SK-N-SH treated with all-trans-retinoic acid at 6 μM for 48 hours (cell line): ENCODE data around the gene ANKRD65.

Experiments
- ATAC-seq: fragments of 200-7000 bp; cut with Tn5 transposase; 3 replicates; pipeline ENCODE4 v1.9.1; 2020; ENCODE audit warnings: mild to moderate bottlenecking, moderate library complexity
- ARNTL ChIP-seq: fragments of 450-650 bp; formaldehyde crosslinking; IDR thresholded peaks from 2 replicates; pipeline ENCODE4 v1.5.0; 2020; ENCODE audit warnings: low read depth, mild to moderate bottlenecking, moderate library complexity, borderline replicate concordance
- CREB5 ChIP-seq: fragments of 250-450 bp; sonication (Bioruptor Pico); IDR thresholded peaks from 2 replicates; pipeline ENCODE4 v1.5.1; 2020; ENCODE audit warnings: low read depth, mild to moderate bottlenecking, moderate library complexity
- CSDC2 ChIP-seq: fragments of 250-450 bp; sonication (Bioruptor Pico); IDR thresholded peaks from 2 replicates; pipeline ENCODE4 v1.5.0; 2020; ENCODE audit warnings: mild to moderate bottlenecking, moderate library complexity
- CSRNP3 ChIP-seq: fragments of 250-450 bp; sonication (Bioruptor Pico); IDR thresholded peaks from 2 replicates; pipeline ENCODE4 v1.5.1; 2021; ENCODE audit warnings: mild to moderate bottlenecking, moderate library complexity
- ESRRG ChIP-seq: fragments of 250-450 bp; sonication (Bioruptor Pico); IDR thresholded peaks from 2 replicates; pipeline ENCODE4 v1.6.1; 2021; ENCODE audit warnings: mild to moderate bottlenecking
- GLIS3 ChIP-seq: fragments of 250-450 bp; sonication (Bioruptor Pico); IDR thresholded peaks from 2 replicates; pipeline ENCODE4 v1.5.0; 2020; ENCODE audit warnings: mild to moderate bottlenecking, moderate library complexity
- ISL1 ChIP-seq: fragments of 250-450 bp; sonication (Bioruptor Pico); IDR thresholded peaks from 2 replicates; pipeline ENCODE4 v2.1.2; 2022; ENCODE audit warnings: mild to moderate bottlenecking, moderate library complexity
- OSR1 ChIP-seq: fragments of 250-450 bp; sonication (Bioruptor Pico); IDR thresholded peaks from 2 replicates; pipeline ENCODE4 v1.8.0; 2022; ENCODE audit warnings: moderate library complexity, mild to moderate bottlenecking, inconsistent platforms
- PATZ1 ChIP-seq: fragments of 250-450 bp; sonication (Bioruptor Pico); IDR thresholded peaks from 2 replicates; pipeline ENCODE4 v1.8.0; 2020; ENCODE audit warnings: mild to moderate bottlenecking, moderate library complexity, borderline replicate concordance
- POU6F1 ChIP-seq: fragments of 250-450 bp; sonication (Bioruptor Pico); IDR thresholded peaks from 2 replicates; pipeline ENCODE4 v1.8.0; 2021; ENCODE audit warnings: low read depth, mild to moderate bottlenecking, moderate library complexity, borderline replicate concordance
- PPARA ChIP-seq: fragments of 250-450 bp; sonication (Bioruptor Pico); IDR thresholded peaks from 2 replicates; pipeline ENCODE4 v1.5.0; 2020; ENCODE audit warnings: mild to moderate bottlenecking, borderline replicate concordance
- RARB ChIP-seq: fragments of 250-450 bp; sonication (Bioruptor Pico); IDR thresholded peaks from 2 replicates; pipeline ENCODE4 v1.8.0; 2021; ENCODE audit warnings: mild to moderate bottlenecking, moderate library complexity
- SNAI2 ChIP-seq: fragments of 250-450 bp; sonication (Bioruptor Pico); IDR thresholded peaks from 2 replicates; pipeline ENCODE4 v1.5.0; 2020; ENCODE audit warnings: mild to moderate bottlenecking, moderate library complexity
- TCF4 ChIP-seq: fragments of 250-450 bp; sonication (Bioruptor Pico); IDR thresholded peaks from 2 replicates; pipeline ENCODE4 v1.8.0; 2021; ENCODE audit warnings: mild to moderate bottlenecking, moderate library complexity, borderline replicate concordance
- TOX ChIP-seq: fragments of 250-450 bp; sonication (Bioruptor Pico); IDR thresholded peaks from 2 replicates; pipeline ENCODE4 v1.8.0; 2021; ENCODE audit warnings: mild to moderate bottlenecking, moderate library complexity, borderline replicate concordance
- ZC3H10 ChIP-seq: fragments of 250-450 bp; sonication (Bioruptor Pico); IDR thresholded peaks from 2 replicates; pipeline ENCODE4 v1.5.1; 2021; ENCODE audit warnings: mild to moderate bottlenecking, moderate library complexity
- ZFP3 ChIP-seq: fragments of 250-450 bp; sonication (Bioruptor Pico); IDR thresholded peaks from 2 replicates; pipeline ENCODE4 v1.5.0; 2020; ENCODE audit warnings: mild to moderate bottlenecking, moderate library complexity
- ZFP30 ChIP-seq: fragments of 450-650 bp; formaldehyde crosslinking; IDR thresholded peaks from 2 replicates; pipeline ENCODE4 v1.5.0; 2022; ENCODE audit warnings: mild to moderate bottlenecking, moderate library complexity
- ZNF565 ChIP-seq: fragments of 450-650 bp; formaldehyde crosslinking; conservative IDR thresholded peaks from 2 replicates; pipeline ENCODE4 v1.5.0; 2020; ENCODE audit warnings: low read depth, mild to moderate bottlenecking, moderate library complexity
- ZNF70 ChIP-seq: fragments of 450-650 bp; formaldehyde crosslinking; IDR thresholded peaks from 2 replicates; pipeline ENCODE4 v1.5.0; 2020; ENCODE audit warnings: mild to moderate bottlenecking, moderate library complexity
- ZNF8 ChIP-seq: fragments of 450-650 bp; formaldehyde crosslinking; IDR thresholded peaks from 2 replicates; pipeline ENCODE4 v1.5.0; 2020; ENCODE audit warnings: mild to moderate bottlenecking, moderate library complexity

ANKRD65 gene

GRCh38 chr1:1399872-1400575, 21.1 kb downstream of the ANKRD65 start:
- ATAC-seq, result peak; percentile 7
- TF ChIP-seq CSDC2 (no peak), ISL1 (CRISPR knock-in tag) (no peak), RARB (CRISPR knock-in tag) (no peak), CSRNP3 (no peak), PPARA (CRISPR knock-in tag) (no peak), ZNF70 (CRISPR knock-in tag) (no peak), CREB5 (no peak), TOX (CRISPR knock-in tag) (no peak), ARNTL (no peak), OSR1 (no peak), POU6F1 (CRISPR knock-in tag) (no peak), SNAI2 (CRISPR knock-in tag) (no peak), TCF4 (CRISPR knock-in tag) (no peak), ZFP30 (CRISPR knock-in tag) (no peak), ZNF8 (no peak), ZNF565 (CRISPR knock-in tag) (no peak)

GRCh38 chr1:1399187-1399871, 21.7 kb downstream of the ANKRD65 start, which contains the start of gene CCNL2:
TSS of gene CCNL2 (minus strand) at chr1:1399335. CDS start at chr1:1399306, 29 bp downstream.
- ATAC-seq, result peak; percentile 96
- TF ChIP-seq GLIS3, result 0 out of 2 replicates have a peak, but pooled peaks have one; percentile 31
- TF ChIP-seq TOX (CRISPR knock-in tag), result no peak

- no peak for ATAC-seq
- TF ChIP-seq GLIS3, result no peak
- no peak for TF ChIP-seq ZNF8
- TF ChIP-seq ZFP3, result no peak
- no peak for TF ChIP-seq ISL1 (CRISPR knock-in tag)
- TF ChIP-seq RARB (CRISPR knock-in tag), result no peak
- no peak for TF ChIP-seq CREB5
- no peak for TF ChIP-seq PATZ1 (CRISPR knock-in tag)
- no peak for TF ChIP-seq ZFP30 (CRISPR knock-in tag)
- TF ChIP-seq ZNF70 (CRISPR knock-in tag), result no peak
- no peak for TF ChIP-seq CSRNP3
- no peak for TF ChIP-seq SNAI2 (CRISPR knock-in tag)
- no peak for TF ChIP-seq TOX (CRISPR knock-in tag)
- TF ChIP-seq ARNTL, result no peak
- no peak for TF ChIP-seq TCF4 (CRISPR knock-in tag)
- no peak for TF ChIP-seq ESRRG (CRISPR knock-in tag)
- TF ChIP-seq ZNF565 (CRISPR knock-in tag), result no peak
- TF ChIP-seq ZC3H10, result no peak
- no peak for TF ChIP-seq OSR1
- TF ChIP-seq CSDC2, result no peak
Measured at GRCh38 chr1:1398677-1399186, 22.3 kb downstream of the ANKRD65 start.
